Stomach (tissue), 9 donors: ENCODE data around the gene DIAPH2. TPM values are rescaled to one million over a fixed set of nuclear protein-coding genes. Genes with fewer than 3 reads are reported as not detected.

Experiments
- DNase-seq, 2 donors: peaks; one replicate each; pipeline versions ENCODE4 v3.0.0 to v3.0.0-alpha.2; 2013 to 2019
- H3K27ac ChIP-seq, 5 donors: fragments of 200-600 bp in 4 of 5; sonication (generic) in 4 of 5; one replicate each; pipeline ENCODE4 v1.5.1; 2013 to 2019; ENCODE audit warnings: mild to moderate bottlenecking in 1 of 5, moderate library complexity in 1 of 5
- H3K27me3 ChIP-seq, 3 donors: fragments of 200-600 bp; sonication (generic); one replicate each; pipeline ENCODE4 v1.5.1; 2017 to 2019; ENCODE audit warnings: mixed run types in 1 of 3
- H3K36me3 ChIP-seq, 4 donors: fragments of 200-600 bp; sonication (generic); 1 replicate in 3 of 4; 2 replicates in 1 of 4; pipeline ENCODE4 v1.5.1; 2016 to 2019
- H3K4me1 ChIP-seq, 4 donors: fragments of 200-600 bp; sonication (generic); one replicate each; pipeline ENCODE4 v1.5.1; 2016 to 2019
- H3K4me3 ChIP-seq, 4 donors: fragments of 200-600 bp; sonication (generic) in 3 of 4; one replicate each; pipeline ENCODE4 v1.5.1; 2016 to 2019; ENCODE audit warnings: mild to moderate bottlenecking in 1 of 4
- H3K9me3 ChIP-seq, 4 donors: fragments of 200-600 bp; sonication (generic); one replicate each; pipeline ENCODE4 v1.5.1; 2016 to 2019
- CTCF ChIP-seq, 7 experiments: fragments of 450-650 bp in 4 of 7; fragments of 200-600 bp in 3 of 7; sonication (generic) in 3 of 7; IDR thresholded peaks; one replicate each; pipeline ENCODE4 v1.5.1; 2016 to 2019; ENCODE audit warnings: antibody characterized with exemption in 7 of 7, control low read depth in 2 of 7, mild to moderate bottlenecking in 1 of 7
- EP300 ChIP-seq: sonication (generic); formaldehyde crosslinking; IDR thresholded peaks from one replicate; pipeline ENCODE4 v1.6.1; 2017; ENCODE audit warnings: antibody characterized with exemption
- POLR2A ChIP-seq, 4 donors: fragments of 450-650 bp; IDR thresholded peaks; one replicate each; pipeline ENCODE4 v1.6.1; 2016; ENCODE audit warnings: antibody characterized with exemption in 4 of 4, control low read depth in 2 of 4, mild to moderate bottlenecking in 1 of 4, moderate library complexity in 1 of 4
- POLR2AphosphoS5 ChIP-seq, 3 donors: sonication (generic); formaldehyde crosslinking; IDR thresholded peaks; one replicate each; pipeline ENCODE4 v1.6.1; 2016; ENCODE audit warnings: antibody characterized with exemption in 3 of 3
- WGBS, 5 donors: extraction: QIAGEN DNeasy Blood & Tissue Kit in 3 of 5; methylation state at CpG; one replicate each; pipeline versions ENCODE4 v1.1.5 to v1.1.7; 2013 to 2018; 5-methylcytosine and 5-hydroxymethylcytosine counted together
- intact Hi-C: fragments of 100-400 bp; cut with DNase I; formaldehyde crosslinking; loops from one replicate; pipeline ENCODE4 v1.15.1; 2023; ENCODE audit warnings: low total_unique reads
- polyA plus RNA-seq, 3 donors: library from polyadenylated mRNA; stranded (reverse); fragments of 200-250 nt; gene quantifications; one replicate each; pipeline ENCODE4 v1.2.3, GENCODE V29; 2013
- total RNA-seq, 5 donors: library from RNA; depleted of rRNA; stranded (reverse); fragments of >200 nt; gene quantifications; one replicate each; pipeline versions ENCODE4 v1.1.0 to v1.2.3, GENCODE V29; 2014 to 2016
- donor health status: healthy with polysubstance abuse.
- donor health status: Bipolar disorder and iron deficiency.
- donor health status: healthy.

Gene DIAPH2
- total and polyA plus RNA-seq, 8 donors: 5.2 to 52.5 (median 27.3) TPM

GRCh38 chrX:97306771-97307470 lies 622.3 kb downstream of the DIAPH2 start:
- Histone ChIP-seq H3K9me3 (no peaks in the 10 kb centered on the region), H3K4me3 (no peak overlapping the region), H3K36me3 (no peaks in the 10 kb centered on the region), H3K27me3 (no peaks in the 10 kb centered on the region), H3K27ac (no peak overlapping the region), H3K4me1 (no peaks in the 10 kb centered on the region)
- DNase-seq: no peak
- WGBS, 5 donors: 24 to 67% (median 35%) methylated on average over 1 of the region's 1 CpG
- TF ChIP-seq POLR2AphosphoS5 (IDR thresholded peaks at IDR 0.05) (no peak), POLR2A (IDR thresholded peaks at IDR 0.05) (no peak), CTCF (IDR thresholded peaks at IDR 0.05) (no peak), EP300 (no peak)
- intact Hi-C loops: no loop called here

GRCh38 chrX:97308171-97308570 lies 623.5 kb downstream of the DIAPH2 start:
- H3K4me1 ChIP-seq: no peaks in the 10 kb centered on the region
- no peak for DNase-seq
- H3K27me3 ChIP-seq: no peaks in the 10 kb centered on the region
- 73 to 92% (median 90%) methylated on average over 4 of the region's 4 CpGs for WGBS, 5 donors
- TF ChIP-seq EP300 (no peak), CTCF (IDR thresholded peaks at IDR 0.05) (no peak), POLR2AphosphoS5 (IDR thresholded peaks at IDR 0.05) (no peak), POLR2A (IDR thresholded peaks at IDR 0.05) (no peak)
- no peak overlapping the region for H3K27ac ChIP-seq
- no peaks in the 10 kb centered on the region for H3K9me3 ChIP-seq
- intact Hi-C loops: no loop called here
- no peak overlapping the region for H3K4me3 ChIP-seq
- H3K36me3 ChIP-seq: no peaks in the 10 kb centered on the region

- no peaks in the 10 kb centered on the region for H3K9me3 ChIP-seq
- DNase-seq: no peak
- no peak overlapping the region for H3K27ac ChIP-seq
- intact Hi-C loops: no loop called here
- TF ChIP-seq CTCF (IDR thresholded peaks at IDR 0.05) (no peak), EP300 (no peak), POLR2AphosphoS5 (IDR thresholded peaks at IDR 0.05) (no peak), POLR2A (IDR thresholded peaks at IDR 0.05) (no peak)
- no peaks in the 10 kb centered on the region for H3K27me3 ChIP-seq
- no peak overlapping the region for H3K4me3 ChIP-seq
- no peaks in the 10 kb centered on the region for H3K36me3 ChIP-seq
- no peaks in the 10 kb centered on the region for H3K4me1 ChIP-seq
- WGBS, 5 donors: 62 to 78% (median 68%) methylated on average over 2 of the region's 2 CpGs
These were observed 625.0 kb downstream of the DIAPH2 start for GRCh38 chrX:97309487-97310116.

- Histone ChIP-seq H3K27me3 (no peaks in the 10 kb centered on the region), H3K4me3 (no peak overlapping the region), H3K36me3 (no peaks in the 10 kb centered on the region), H3K4me1 (no peaks in the 10 kb centered on the region), H3K9me3 (no peaks in the 10 kb centered on the region), H3K27ac (no peak overlapping the region)
- intact Hi-C loops: no loop called here
- no peak for TF ChIP-seq CTCF (IDR thresholded peaks at IDR 0.05)
- TF ChIP-seq POLR2AphosphoS5 (IDR thresholded peaks at IDR 0.05): no peak
- TF ChIP-seq POLR2A (IDR thresholded peaks at IDR 0.05): no peak
- no peak for TF ChIP-seq EP300
- DNase-seq: no peak
- 61 to 96% (median 84%) methylated on average over 8 of the region's 8 CpGs for WGBS, 5 donors
These were observed 625.7 kb downstream of the DIAPH2 start for GRCh38 chrX:97310373-97310772.
